ENCODE measurements around the gene SLTM.
"Not testable (repeated sequence)": the region's sequence is repeated elsewhere in the genome, so short reads cannot be mapped to it uniquely, and the experiment has no call there.

SLTM gene

DNA sequence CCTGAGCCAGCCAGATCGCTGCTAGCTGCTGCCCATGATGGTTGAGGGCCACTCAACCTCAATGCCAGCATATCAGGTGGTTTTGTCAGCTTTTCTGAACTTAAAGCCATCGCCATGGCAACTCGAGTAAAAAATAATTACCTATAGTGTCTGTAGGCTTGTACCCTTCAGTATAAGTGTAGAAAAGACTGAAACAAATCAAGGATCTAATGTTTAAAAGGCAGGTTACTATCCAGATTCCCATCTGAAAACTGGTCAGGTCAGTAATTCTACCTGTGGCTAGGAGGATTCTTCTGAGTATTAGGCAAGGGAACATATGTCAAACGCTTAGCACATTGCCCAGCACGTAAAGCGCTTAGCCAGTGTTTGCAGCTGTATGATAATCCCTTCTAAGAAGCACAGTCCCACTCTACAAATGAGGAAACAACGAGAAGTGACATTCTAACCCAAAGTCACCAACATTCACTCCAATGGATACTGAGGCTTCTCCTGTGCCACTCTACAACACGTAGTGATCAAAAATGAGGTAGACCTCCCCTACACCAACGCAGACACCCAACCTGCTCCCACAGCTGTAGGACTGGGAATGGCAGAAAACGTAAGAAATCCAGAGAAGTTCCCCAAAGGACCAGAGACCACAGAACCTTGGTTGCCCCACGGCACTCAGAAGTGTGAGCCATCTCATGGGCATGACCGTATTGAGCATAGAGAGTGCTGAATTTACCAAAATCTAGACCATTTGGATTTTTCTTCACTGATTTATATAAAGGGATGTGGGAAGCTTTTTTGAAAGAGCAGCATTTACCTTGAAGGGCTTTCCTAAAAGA, 55.3 kb downstream of the SLTM start:
- no peak for DNase-seq

GRCh38 chr15:58876306-58877106, 57.0 kb downstream of the SLTM start:
- no peak for DNase-seq

DNA sequence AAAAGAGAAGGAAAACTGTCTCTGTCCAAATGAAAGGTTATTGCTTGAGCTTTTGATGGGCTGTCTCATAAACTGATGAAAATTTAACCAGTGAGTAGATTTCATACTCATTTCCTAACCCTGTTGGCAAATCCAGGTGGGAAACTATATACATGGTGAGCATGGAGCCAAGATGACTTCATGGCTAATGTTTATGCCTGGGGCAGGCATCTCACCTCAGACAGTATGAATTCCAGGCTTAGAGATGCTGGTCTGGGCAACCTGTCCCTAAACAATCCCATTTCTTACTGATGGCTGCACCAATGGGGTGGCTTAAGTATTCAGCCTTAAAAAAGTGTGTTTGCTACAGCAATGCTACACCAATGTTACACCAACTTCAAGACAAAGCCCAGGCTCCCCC, 58.1 kb downstream of the SLTM start:
- DNase-seq, result no peak

GRCh38 chr15:58873267-58873666, 60.2 kb downstream of the SLTM start:
- DNase-seq, result no peak

- DNase-seq, result no peak
Observed at GRCh38 chr15:58870451-58870850, 63.0 kb downstream of the SLTM start.

GRCh38 chr15:58867926-58868325, 65.6 kb downstream of the SLTM start:
- DNase-seq, result no peak

- DNase-seq, result no peak
Observed at GRCh38 chr15:58865425-58865880, 68.0 kb downstream of the SLTM start.

DNA sequence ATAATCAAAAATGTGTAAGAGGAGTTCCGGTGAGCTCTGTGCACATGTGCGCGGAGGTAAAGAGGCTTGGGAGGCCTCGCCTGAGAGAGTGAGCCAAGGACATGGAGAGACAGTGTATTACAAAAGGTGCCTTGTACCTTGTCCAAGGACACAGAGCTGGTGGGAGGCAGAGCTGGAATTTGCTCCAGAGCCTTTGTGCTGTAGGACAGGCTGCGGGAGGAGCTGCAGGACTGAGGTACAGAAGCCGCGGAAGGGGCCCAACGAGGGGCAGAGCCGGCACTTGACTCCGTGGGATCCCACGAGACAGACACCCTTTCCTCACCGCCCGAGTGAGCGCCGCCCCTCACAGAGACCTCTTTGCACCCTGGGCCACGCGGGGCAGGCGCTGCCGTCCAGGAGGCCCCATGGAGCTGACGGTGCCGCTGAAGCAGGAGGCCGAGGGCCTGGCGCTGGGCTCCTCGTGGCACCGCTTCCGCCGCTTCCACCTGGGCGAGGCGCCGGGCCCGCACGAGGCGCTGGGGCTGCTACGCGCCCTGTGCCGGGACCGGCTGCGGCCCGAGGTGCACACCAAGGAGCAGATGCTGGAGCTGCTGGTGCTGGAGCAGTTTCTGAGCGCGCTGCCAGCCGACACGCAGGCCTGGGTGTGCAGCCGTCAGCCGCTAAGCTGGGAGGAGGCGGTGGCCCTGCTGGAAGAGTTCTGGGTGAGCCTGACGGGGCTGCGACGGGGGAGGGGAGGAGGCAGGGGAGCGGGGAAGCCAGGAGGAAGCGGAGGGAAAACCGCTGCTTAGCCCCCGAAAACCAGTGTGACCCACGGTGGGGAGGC, 68.7 kb downstream of the SLTM start:
- peak in 15 of 58 donors; percentile 4 to 35 (median 14) for DNase-seq

- DNase-seq, result no peak
Observed at GRCh38 chr15:58862326-58862725, 71.2 kb downstream of the SLTM start.

DNA sequence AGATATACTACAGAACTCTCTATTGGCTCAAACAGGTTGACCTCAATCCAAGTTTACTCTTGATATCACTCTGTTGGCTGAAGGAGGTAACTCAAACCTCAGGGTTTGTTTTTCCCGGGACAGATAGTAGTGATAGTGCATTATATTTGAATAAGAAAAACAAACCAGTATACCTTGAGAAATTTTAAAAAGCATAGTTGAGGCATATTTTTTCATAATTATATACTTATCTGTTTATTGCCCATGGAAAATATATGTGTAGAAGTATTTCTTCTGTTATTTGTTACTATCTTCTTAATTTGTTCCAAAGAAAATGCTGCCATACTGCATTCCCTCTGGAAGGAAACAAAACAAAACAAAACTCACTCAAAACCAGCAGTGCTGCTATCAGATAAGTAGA, 76.9 kb downstream of the SLTM start:
- not testable (repeated sequence) for DNase-seq

DNA sequence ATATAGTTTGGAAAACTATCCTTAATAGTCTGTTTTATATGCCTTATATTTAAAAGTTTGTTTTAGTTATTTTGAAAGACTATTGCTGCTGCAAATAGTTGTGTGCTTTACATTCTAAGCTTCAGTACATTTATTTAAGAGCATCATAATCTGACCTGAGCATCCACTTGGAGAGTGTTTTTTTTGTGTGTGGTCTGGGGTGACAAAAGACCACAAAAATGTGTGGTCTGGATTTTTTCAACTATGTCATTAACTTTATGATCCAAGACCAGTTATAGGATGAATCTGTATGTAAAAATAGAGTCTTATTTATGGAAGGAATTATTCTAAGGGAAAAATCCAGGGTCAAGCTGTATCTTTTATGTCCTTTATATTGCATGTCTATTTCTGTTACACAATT, 77.4 kb downstream of the SLTM start:
- no peak for DNase-seq

DNA sequence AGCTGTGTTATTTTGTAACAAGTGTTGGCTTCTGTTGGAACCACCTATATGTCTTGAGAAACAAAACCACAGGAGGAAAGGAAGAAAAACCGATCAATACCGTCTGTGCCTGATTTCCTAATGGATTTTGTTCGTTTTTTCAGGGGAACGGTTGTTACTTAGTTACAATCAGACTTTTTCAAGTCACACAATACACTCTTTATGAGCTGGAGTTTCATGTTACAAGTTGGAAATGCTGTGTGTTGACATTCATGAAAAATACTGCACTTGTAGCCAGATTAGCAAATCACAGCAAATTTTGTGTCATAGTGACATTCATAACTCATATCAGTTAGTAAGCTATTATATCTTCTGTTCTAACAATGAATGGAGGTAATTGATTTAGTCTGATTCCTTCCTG, 78.9 kb downstream of the SLTM start:
- DNase-seq, result no peak

DNA sequence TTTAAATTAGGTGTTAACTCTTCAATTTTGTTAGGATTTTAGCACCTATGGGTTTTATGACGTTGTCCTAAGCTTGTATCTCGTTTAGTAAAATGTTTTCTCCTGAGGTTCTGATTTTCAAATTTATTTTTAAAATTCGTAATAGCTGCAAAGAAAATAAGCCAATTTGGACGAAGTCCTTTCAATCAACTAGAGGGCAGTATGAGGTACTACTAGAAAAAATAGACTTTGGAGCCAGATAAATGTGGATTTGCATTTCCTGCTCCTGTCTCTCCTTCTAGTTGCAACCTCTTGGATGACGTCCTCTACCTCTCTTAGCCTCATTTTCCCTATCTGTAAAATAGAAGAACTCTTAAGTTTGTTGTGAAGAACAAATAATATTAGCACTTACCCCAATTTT, 81.1 kb downstream of the SLTM start:
- no peak for DNase-seq

DNA sequence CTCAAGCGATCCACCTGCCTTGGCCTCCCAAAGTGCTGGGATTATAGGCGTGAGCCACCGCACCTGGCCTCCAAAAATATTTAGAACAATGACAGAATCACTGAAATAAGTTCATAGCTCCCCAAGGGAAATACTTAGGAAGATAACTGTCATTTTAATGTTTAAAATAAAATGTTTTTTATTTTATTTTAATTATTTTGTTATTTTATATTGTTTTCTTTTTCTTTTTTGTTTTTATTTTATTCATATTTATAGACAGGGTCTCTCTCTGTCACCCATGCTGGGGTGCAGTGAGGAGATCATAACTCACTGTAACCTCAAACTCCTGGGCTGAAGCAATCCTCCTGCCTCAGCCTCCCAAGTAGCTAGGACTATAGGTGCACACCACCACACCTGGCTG, 82.3 kb downstream of the SLTM start:
- DNase-seq, result not testable (repeated sequence)

- no peak for DNase-seq
Observed at GRCh38 chr15:58842713-58843396, 90.6 kb downstream of the SLTM start.

DNA sequence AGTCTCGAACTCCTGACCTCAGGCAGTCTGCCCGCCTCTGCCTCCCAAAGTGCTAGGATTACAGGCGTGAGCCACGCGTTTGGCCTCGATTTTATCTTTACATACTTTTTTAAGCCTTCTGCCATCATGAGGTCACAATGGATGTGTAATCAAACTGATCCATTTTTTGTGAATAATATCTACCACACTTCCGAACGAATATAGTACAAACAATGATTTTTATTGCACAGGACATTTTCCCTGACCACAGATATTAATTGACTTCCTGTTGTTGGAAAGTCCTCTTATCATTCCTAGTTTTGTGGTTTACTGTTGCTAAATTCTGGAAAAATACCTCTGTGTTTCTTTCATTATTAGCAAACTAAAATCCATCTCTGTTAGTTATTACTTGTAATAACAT, 93.4 kb downstream of the SLTM start:
- no peak for DNase-seq

- DNase-seq, result no peak
Observed at GRCh38 chr15:58839485-58839884, 94.0 kb downstream of the SLTM start.

- DNase-seq, result peak in 1 of 58 donors; percentile 0
Observed at GRCh38 chr15:58833681-58834426, 99.6 kb downstream of the SLTM start.

GRCh38 chr15:58830556-58830955, 102.9 kb downstream of the SLTM start:
- DNase-seq, result peak in 1 of 58 donors; percentile 2

Data from anterior cingulate cortex (tissue), 58 donors.